Stimulated activated CD4-positive, alpha-beta T cell treated with anti-CD3 and anti-CD28 coated beads, Interleukin-4, amount 100 ng/mL, for 48 hours (primary cell): Measurements from ENCODE around the gene DHRSX.
"Not testable (repeated sequence)": the region's sequence is repeated elsewhere in the genome, so short reads cannot be mapped to it uniquely, and the experiment has no call there.

Experiments used
- DNase-seq, 2 donors: peaks; one replicate each; pipeline ENCODE4 v3.0.0-alpha.2; 2020; ENCODE audit warnings: low read depth in 2 of 2

DHRSX gene

DNA sequence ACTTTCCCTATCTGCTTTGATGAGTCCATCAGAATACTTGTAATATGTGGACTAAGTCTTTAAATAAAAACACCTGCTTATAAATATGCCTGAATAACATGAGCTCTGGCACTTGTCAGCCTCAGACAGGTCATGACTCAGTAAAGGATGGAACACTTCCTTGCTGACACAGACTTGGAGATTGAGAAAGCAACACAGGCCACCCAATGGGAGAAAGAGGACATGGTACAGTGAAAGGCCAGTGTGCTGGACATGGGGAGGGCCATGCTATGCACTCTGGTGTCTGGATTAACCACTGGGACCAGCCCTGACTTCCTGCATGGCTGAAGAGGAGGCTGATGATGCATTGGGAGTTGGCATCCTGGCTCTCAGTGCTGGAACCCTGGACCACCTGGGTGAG is 149.5 kb downstream of the DHRSX start:
- DNase-seq = no peak

- not testable (repeated sequence) for DNase-seq
These were observed 150.1 kb downstream of the DHRSX start for GRCh38 chrX:2350703-2351102.

- not testable (repeated sequence) for DNase-seq
These were observed 150.7 kb downstream of the DHRSX start for GRCh38 chrX:2350036-2350435.

GRCh38 chrX:2348211-2348610 is 152.6 kb downstream of the DHRSX start:
- DNase-seq = no peak

GRCh38 chrX:2346158-2346557 is 154.6 kb downstream of the DHRSX start:
- DNase-seq = no peak

- no peak for DNase-seq
These were observed 155.2 kb downstream of the DHRSX start for GRCh38 chrX:2345562-2345961.

GRCh38 chrX:2343413-2343812 is 157.4 kb downstream of the DHRSX start:
- no peak for DNase-seq

GRCh38 chrX:2342874-2343273 is 157.9 kb downstream of the DHRSX start:
- no peak for DNase-seq

DNA sequence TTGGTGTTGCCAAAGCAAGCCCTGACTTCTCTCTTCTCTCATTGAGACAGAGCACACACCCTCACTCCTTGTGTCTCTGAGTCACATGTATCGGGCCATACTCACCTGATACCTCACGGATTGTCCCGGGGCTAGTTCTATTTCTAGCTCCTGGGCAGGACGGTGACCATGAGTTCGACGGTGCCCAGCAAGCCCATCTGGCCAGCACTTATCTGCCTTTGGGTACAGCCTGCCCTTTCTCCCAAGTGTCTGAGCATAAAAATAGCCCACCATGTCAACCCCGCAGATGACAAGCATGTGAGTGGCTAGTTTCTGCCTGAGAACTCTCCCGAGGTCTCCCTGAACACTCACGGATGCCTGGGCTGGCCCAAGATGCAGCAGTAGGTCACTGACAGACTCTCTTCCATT is 158.5 kb downstream of the DHRSX start:
- no peak for DNase-seq

DNA sequence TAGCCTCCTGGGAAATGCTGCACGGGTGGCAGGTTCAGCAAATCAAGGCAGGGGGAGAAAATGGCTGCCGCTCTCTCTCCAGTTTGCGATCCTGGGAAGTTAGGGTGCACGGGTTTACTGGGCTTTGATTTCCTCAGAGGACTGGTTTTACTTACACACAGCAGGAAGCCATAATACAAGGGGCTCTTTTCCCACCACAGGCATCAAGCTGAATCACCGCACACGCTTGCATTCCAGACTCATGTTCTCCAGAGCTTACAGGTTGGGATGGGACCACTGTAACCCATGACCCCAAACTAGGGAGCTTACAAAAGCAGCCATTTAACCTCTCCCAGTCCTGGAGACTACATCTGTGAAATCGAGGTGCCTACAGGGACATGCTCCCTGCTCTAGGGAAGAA is 159.8 kb downstream of the DHRSX start:
- DNase-seq = no peak

DNA sequence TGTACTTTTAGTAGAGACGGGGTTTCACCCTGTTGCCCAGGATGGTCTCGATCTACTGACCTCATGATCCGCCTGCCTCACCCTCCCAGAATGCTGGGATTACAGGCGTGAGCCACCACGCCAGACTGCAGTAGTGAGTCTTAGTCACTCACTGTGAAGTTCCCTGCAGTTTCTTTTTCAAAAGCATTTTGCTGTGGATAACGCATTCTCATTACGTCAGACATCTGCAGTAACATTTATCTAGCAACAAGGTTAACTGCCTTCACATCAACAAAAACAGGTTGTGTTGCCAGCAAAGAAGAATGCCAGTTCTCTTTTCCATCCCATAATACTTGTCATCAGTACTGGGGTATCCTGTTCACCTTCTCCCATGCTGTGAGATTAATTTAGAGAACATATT is 164.6 kb downstream of the DHRSX start:
- no peak for DNase-seq

- no peak for DNase-seq
These were observed 166.5 kb downstream of the DHRSX start for GRCh38 chrX:2334237-2334636.

GRCh38 chrX:2332252-2332651 is 168.5 kb downstream of the DHRSX start:
- no peak for DNase-seq

DNA sequence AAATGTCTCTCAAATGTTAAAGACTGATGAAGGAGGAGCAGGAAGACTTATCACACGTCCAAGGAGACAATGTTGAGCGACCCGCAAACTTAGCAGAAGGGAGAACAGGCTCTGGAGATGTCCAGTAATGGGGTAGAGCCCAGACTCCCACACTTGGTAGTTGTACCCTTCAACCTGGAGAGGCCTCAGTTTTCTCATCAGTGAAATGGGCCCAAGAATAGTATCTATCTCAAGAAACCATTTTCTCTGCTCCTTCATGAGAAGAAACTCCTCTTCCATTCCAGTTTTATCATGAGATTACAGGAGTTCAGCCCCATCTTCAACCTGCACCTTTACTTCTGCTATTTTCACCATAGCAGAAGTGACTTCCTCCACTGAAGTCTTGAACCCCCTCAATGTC is 169.9 kb downstream of the DHRSX start:
- DNase-seq = no peak

GRCh38 chrX:2330487-2330886 is 170.3 kb downstream of the DHRSX start:
- DNase-seq = no peak

GRCh38 chrX:2327423-2327822 is 173.4 kb downstream of the DHRSX start:
- no peak for DNase-seq

DNA sequence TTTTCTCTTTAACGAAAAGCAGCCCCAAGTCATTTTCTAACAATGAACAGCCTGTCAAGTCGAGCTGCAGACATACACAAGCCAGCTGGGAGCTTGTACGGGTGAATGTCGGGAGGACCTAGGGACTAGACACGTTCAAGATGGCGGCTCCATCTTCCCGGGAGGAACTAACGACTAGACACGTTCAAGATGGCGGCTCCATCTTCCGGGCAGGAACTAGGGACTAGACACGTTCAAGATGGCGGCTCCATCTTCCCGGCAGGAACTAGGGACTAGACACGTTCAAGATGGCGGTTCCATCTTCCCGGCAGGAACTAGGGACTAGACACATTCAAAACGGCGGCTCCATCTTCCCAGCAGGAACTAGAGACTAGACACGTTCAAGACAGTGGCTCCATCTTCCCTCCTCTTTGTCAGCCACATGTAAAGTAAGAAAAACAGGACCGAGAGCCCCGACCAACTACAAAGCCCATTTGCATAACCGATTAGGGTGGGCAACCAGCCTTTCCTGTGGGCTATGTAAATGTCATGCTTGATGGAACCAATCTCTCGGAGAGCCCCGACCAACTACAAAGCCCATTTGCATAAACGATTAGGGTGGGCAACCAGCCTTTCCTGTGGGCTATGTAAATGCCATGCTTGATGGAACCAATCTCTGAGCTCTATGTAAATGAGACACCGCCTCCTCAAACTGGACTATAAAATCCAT is 175.5 kb downstream of the DHRSX start:
- peak in 1 of 2 donors; percentile 4 for DNase-seq

DNA sequence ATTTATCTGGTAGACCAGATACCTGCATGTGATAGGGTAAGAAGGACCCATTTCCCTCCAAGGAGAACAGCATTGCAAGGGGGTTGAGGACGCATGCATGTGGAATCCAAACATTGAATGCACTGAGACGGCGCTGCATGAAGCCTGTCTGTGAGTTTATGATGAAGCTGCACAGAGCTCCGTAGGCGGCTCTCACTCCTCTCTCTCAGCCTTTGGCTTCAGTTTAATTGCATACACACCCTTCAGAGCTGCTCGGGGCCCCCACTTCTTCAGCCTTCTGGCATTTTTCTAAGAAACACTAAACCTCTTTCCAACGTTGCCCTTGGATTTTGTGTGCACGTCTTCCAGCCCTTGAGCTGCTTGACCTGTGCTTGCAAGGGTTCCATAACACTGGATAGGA is 176.6 kb downstream of the DHRSX start:
- DNase-seq = no peak

DNA sequence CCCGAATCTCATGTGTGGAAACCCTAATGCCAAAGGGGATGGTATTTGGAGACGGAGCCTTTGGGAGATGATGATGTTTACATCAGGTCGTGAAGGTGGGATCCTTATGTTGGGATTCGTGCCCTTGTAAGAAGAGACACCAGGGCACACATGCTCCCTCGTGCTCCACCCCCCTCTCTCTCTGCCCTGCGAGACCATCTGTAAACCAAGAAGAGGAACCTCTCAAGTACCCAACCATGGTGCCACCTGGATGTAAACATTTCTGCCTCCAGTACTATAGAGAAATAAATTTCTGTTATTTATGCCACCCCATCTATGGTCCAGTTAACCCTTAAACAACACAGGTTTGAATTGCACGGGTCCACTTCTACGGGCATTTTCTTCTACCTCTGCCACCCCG is 179.4 kb downstream of the DHRSX start:
- no peak for DNase-seq

DNA sequence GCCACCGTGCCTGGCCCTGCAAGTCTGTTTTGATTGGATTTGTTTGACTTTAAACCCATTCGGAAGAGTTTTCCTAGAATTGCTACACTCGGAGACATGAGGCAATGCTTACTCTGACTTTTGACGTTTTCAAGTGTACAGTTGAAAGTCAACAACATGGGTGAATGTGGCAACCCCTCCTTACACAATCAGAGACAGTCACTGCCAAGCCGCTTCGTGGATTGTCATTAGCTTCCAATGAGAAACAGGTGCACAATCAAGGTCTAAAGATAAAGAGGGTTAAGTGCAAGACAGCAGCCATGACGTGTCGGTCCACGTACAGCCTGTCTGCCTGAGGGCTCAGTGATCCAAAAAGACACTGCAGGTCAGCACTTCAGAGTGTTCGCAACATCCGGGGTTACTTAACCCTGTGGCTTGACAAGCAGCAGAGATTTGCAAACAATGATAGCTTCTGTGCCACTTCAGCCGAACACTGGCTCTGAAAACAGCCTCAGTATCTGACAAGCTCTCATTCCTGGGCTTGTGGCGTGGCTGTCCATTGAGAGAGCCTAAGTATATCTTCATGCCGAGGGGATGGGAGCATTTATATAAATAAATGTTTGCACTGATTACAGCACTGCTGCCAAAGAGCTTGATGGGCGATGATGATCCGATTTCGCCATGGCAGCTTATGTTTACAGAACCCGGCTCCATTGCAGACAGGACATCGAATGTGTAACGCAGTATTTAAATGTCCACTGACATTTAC is 180.0 kb downstream of the DHRSX start:
- no peak for DNase-seq

GRCh38 chrX:2320089-2320488 is 180.7 kb downstream of the DHRSX start:
- no peak for DNase-seq

- DNase-seq = no peak
These were observed 182.4 kb downstream of the DHRSX start for GRCh38 chrX:2318371-2318770.

DNA sequence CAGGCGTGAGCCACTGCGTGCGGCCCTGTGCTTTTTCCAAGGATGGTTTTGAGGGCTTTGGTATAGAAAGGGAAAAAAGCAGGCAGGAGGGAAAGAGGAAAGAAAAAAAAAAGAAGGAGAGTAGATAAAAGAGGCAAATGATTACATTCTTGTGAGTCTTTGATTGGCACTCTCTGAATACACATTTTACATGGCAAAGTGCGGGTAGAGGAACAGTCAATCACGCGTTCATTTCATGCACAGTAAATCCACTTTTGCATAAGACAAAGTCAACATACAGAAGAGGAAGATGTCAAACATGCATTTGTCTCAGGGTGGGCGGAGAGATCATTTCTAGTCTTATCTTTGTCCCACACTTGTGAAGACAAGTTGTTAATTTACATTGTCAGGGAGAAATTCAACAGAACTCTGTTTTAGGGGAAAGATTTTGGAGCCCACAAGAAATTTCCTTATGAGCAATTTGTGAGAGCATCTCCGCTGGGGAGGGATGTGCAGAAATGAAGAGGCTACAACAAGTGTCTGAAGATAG is 183.2 kb downstream of the DHRSX start:
- DNase-seq = no peak
